Stomach smooth muscle (tissue), 2 donors: Measurements from ENCODE around the gene MRPS23.

Experiments used
- H3K27ac ChIP-seq: one replicate; pipeline ENCODE4 v1.7.0; 2013; ENCODE audit warnings: mild to moderate bottlenecking, low read length, inconsistent platforms
- H3K27me3 ChIP-seq, 2 donors: one replicate each; pipeline ENCODE4 v1.7.0; 2013; ENCODE audit warnings: low read length in 2 of 2; ENCODE audit not compliant: insufficient read depth in 2 of 2, control insufficient read depth in 1 of 2
- H3K36me3 ChIP-seq, 2 donors: one replicate each; pipeline ENCODE4 v1.7.0; 2013; ENCODE audit warnings: low read length in 2 of 2; ENCODE audit not compliant: control insufficient read depth in 2 of 2, insufficient read depth in 2 of 2
- H3K4me1 ChIP-seq: one replicate; pipeline ENCODE4 v1.7.0; 2013; ENCODE audit warnings: low read length; ENCODE audit not compliant: control insufficient read depth, insufficient read depth
- H3K4me3 ChIP-seq, 2 donors: one replicate each; pipeline ENCODE4 v1.7.0; 2013; ENCODE audit warnings: low read length in 2 of 2
- H3K9ac ChIP-seq, 2 donors: one replicate each; pipeline ENCODE4 v1.7.0; 2013; ENCODE audit warnings: low read length in 2 of 2, mild to moderate bottlenecking in 1 of 2
- H3K9me3 ChIP-seq, 2 donors: one replicate each; pipeline ENCODE4 v1.7.0; 2013; ENCODE audit warnings: low read length in 2 of 2; ENCODE audit not compliant: control insufficient read depth in 2 of 2
- donor health status: healthy.
- donor health status: Pancreatic carcinoma.

Gene MRPS23

DNA sequence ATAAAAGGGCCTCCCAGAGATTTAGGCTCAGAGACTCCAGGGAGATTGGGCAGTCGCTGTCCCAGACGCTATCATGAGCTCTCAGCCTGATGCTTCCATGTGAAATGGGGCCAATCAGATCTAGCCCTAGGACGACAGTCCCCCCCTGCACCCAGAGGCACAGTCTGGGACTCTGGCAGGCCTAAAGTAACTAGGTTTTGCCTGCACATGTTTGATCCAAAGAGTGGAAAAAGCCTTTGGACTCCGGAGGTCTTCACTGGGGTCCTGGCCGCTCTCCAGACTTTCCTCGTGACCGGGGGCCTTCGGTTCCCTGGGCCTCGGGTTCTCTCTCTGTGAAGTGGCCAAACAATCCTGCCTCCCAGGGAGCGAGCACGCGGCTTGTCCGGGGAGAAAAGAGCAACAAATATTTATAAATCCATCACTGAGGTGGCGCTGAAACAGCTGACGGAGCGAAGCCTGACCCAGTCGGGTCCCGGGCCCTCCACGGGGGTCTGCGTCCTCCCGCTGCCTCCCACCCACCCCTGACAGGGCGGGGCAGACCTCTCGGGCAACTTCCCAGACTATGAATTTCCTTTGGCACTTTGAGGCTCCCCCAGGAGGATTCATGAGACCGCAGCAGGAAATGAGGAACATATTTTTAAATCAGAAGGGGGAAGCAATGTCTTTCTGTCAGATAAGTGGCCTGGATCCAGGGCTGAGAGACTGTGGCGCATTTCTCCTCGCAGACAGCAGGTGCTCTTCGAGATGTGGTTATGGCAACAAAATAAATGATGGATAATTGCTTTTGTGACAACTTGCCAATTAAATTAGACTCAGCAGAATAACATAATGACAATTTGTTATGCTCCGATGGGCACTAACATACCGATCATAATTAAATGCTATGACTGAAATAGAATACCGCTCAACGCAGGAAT lies 38.9 kb downstream of the MRPS23 start:
- H3K27me3 ChIP-seq: no peaks in the 10 kb centered on the region
- H3K9me3 ChIP-seq: no peaks in the 10 kb centered on the region
- H3K4me3 ChIP-seq: peak overlapping the region in 1 of 2 donors; percentile 50
- peak overlapping the region; percentile 42 to 49 for H3K9ac ChIP-seq
- peak overlapping the region; percentile 66 for H3K27ac ChIP-seq
- peaks cover 18% of the 10 kb centered on the region for H3K4me1 ChIP-seq
- H3K36me3 ChIP-seq: no peaks in the 10 kb centered on the region

DNA sequence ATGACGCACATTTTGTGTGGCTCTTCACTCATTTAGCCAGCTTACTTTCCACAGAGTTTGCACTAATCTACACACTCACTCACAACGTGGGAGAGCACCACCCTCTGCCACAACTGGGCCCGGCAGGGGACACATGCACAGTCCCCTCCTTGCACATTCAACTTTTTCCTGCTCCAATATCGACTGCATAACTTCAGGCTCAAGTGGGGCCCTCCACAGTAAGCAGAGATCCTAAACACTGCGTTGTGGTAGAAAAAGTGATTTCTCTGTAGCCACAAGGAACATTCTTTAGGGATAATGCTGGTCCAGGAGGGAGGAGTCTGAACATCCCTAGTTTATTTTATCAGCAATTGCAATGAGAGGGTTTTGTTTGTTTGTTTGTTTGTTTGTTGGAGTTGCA lies 40.0 kb downstream of the MRPS23 start:
- Histone ChIP-seq H3K9ac (no peak overlapping the region), H3K27ac (no peak overlapping the region), H3K4me1 (peaks cover 18% of the 10 kb centered on the region), H3K4me3 (no peak overlapping the region), H3K36me3 (no peaks in the 10 kb centered on the region), H3K9me3 (no peaks in the 10 kb centered on the region), H3K27me3 (no peaks in the 10 kb centered on the region)

DNA sequence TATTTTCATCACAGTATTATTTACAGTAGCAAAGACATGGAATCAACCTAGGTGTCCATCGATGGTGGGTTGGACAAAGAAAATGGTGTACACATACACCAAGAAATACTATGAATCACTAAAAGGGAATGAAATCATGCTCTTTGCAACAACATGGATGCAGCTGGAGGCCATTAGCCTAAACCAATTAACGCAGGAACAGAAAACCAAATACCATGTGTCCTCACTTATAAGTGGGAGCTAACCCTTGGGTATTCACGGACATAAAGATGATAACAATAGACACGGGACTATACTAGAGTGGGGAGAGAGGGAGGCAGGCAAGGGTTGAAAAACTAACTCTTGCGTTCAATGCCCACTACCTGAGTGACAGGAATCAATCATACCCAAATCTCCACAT lies 41.0 kb downstream of the MRPS23 start:
- Histone ChIP-seq H3K4me3 (no peak overlapping the region), H3K27ac (no peak overlapping the region), H3K4me1 (peaks cover 18% of the 10 kb centered on the region), H3K9me3 (no peaks in the 10 kb centered on the region), H3K36me3 (no peaks in the 10 kb centered on the region), H3K9ac (no peak overlapping the region), H3K27me3 (no peaks in the 10 kb centered on the region)

DNA sequence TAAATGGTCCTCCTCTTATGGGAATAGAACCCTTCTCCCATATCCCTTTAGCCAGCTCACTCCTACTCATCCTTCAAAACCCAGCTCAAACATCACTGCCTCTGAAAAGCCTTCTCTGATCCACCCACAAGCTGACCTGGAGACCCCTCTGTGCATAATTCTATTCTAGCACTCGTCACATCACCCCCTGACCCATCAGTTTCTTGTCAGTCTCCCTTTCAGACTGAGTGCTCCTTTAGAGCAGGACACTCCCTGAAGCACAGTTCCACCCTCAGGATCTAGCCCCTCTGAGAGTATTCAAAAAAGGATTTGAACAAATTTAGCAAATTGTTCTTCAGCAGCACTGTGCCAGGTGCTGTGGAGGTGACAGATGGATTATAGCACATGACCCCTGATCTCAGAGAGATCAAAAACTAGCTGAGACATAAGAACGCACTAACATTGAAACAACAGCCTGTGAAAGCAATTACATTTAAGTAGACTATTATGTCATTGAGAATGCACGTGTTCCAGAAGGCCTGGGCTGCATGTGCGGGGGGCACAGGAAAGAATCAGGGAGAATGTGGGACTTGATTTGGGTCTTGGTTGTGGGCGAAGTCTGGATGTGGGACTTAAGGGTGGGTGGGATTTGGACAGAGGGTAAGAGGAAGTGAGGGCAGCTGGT lies 43.5 kb downstream of the MRPS23 start:
- no peak overlapping the region for H3K4me3 ChIP-seq
- no peaks in the 10 kb centered on the region for H3K9me3 ChIP-seq
- no peaks in the 10 kb centered on the region for H3K27me3 ChIP-seq
- peaks cover 11% of the 10 kb centered on the region for H3K4me1 ChIP-seq
- H3K36me3 ChIP-seq: no peaks in the 10 kb centered on the region
- no peak overlapping the region for H3K27ac ChIP-seq
- no peak overlapping the region for H3K9ac ChIP-seq

DNA sequence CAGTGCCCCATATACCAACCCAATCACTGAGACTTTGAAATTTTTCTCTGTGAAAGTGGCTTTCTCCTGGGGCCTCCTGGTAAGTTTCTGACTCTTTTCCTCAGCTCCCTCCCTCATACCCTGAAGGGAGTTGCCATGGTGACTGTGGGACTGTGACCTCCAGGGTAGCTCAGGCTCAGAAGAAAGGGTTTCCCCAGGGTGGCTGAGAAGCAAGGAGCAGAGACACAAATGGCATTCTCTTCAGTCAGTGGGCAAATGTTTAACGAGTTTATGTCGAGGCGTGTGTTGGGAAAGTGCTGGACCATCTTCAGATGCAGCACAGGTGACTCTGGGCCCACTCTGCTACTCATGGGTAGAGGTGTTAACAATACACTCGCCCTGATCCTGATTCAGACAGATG lies 46.8 kb downstream of the MRPS23 start:
- Histone ChIP-seq H3K4me1 (no peaks in the 10 kb centered on the region), H3K9me3 (no peaks in the 10 kb centered on the region), H3K9ac (no peak overlapping the region), H3K27ac (no peak overlapping the region), H3K36me3 (no peaks in the 10 kb centered on the region), H3K27me3 (no peaks in the 10 kb centered on the region), H3K4me3 (no peak overlapping the region)

DNA sequence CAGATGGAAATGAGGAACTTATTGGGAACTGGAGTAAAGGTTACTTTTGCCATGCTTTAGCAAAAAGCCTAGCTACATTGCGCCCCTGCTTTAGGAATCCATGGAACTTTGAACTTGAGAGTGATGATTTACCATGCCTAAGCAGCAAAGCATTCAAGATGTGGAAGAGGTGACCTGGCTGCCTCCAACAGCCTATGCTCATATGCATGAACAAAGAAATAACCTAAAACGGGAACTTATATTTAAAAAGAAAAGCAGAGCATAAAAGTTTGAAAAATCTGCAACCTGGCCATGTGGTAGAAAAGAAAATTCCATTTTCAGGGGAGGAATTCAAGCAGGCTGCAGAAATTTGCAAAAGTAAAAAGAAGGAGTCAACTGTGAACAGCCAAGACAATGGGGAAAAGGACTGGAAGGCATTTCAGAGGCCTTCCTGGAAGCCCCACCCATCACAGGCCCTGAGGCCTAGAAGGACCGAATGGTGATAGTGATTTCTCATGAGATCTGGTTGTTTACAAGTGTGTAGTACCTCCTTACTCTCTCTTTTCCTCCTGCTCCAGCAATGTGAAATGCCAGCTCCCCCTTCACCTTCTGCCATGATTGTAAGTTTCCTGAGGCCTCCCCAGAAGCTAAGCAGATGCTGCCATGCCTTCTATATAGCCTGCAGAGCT lies 48.7 kb downstream of the MRPS23 start:
- Histone ChIP-seq H3K36me3 (no peaks in the 10 kb centered on the region), H3K9me3 (no peaks in the 10 kb centered on the region), H3K4me1 (no peaks in the 10 kb centered on the region), H3K27ac (no peak overlapping the region), H3K27me3 (no peaks in the 10 kb centered on the region), H3K9ac (no peak overlapping the region), H3K4me3 (no peak overlapping the region)

DNA sequence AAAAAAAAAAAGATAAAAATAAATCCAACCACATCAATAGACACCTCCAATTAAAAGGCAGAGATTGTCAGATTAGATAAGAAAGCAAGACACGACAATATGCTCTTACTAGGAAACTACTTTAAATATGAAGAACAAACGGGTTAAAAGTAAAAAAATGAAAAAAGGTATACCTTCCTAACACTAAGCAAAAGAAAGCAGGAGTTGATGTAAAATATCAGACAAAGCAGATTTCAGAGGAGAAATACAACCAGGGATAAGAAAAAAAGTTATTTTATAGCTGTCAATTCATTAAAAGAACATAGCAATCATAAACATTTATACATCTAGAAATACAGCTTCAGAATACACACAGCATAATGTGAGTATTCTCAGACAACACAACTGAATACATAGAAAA lies 55.0 kb downstream of the MRPS23 start:
- H3K9ac ChIP-seq: no peak overlapping the region
- peaks cover 0 to under 1% of the 10 kb centered on the region in 2 donors for H3K27me3 ChIP-seq
- no peak overlapping the region for H3K4me3 ChIP-seq
- no peak overlapping the region for H3K27ac ChIP-seq
- no peaks in the 10 kb centered on the region for H3K9me3 ChIP-seq
- no peaks in the 10 kb centered on the region for H3K36me3 ChIP-seq
- no peaks in the 10 kb centered on the region for H3K4me1 ChIP-seq

DNA sequence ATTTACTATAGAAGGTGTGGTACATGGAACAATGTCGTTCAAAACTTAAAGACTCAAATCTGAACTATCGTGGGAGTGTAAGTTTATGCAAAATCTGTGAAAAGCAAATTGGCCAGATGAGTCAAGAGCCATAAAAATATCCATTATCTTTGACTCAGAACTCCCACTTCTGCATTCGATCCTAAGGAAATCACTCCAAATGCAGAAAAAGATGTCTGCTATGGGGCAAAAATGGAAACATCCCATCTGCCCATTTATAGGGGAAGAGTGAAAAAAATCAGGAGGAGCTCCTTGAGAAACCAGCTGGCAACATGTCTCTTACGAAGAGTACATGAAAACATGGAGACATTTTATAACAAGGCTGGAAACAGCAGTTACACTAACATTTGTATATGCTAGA lies 61.1 kb downstream of the MRPS23 start:
- Histone ChIP-seq H3K4me3 (no peak overlapping the region), H3K27me3 (peaks cover 2 to 10% of the 10 kb centered on the region in 2 donors), H3K27ac (no peak overlapping the region), H3K36me3 (no peaks in the 10 kb centered on the region), H3K9me3 (no peaks in the 10 kb centered on the region), H3K4me1 (no peaks in the 10 kb centered on the region), H3K9ac (no peak overlapping the region)

DNA sequence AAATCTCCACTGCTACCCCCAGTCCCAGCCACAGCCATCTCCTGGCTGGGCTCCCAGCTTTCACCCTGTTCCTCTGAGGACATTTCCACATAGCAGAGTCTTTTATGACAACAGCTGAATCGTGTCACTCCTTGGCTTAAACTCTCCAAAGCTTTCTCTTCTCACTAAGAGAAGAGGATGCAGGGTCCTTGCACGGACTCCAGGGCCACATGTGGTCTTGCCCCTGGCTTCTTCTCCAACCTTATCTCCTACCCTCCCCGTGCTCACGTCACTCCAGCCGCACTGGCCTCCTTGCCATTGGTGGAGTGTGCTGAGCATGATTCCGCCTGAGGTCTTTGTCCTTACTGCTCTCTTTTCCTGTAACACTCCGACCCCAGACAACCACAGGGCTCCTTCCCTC lies 64.8 kb downstream of the MRPS23 start:
- Histone ChIP-seq H3K9ac (no peak overlapping the region), H3K9me3 (no peaks in the 10 kb centered on the region), H3K27ac (no peak overlapping the region), H3K27me3 (peaks cover 9 to 16% of the 10 kb centered on the region in 2 donors), H3K36me3 (no peaks in the 10 kb centered on the region), H3K4me3 (no peak overlapping the region), H3K4me1 (peaks cover 15% of the 10 kb centered on the region)
